ENCODE data around the gene EYA2.
"Not testable (repeated sequence)": the region's sequence is repeated elsewhere in the genome, so short reads cannot be mapped to it uniquely, and the experiment has no call there.

Gene EYA2

DNA sequence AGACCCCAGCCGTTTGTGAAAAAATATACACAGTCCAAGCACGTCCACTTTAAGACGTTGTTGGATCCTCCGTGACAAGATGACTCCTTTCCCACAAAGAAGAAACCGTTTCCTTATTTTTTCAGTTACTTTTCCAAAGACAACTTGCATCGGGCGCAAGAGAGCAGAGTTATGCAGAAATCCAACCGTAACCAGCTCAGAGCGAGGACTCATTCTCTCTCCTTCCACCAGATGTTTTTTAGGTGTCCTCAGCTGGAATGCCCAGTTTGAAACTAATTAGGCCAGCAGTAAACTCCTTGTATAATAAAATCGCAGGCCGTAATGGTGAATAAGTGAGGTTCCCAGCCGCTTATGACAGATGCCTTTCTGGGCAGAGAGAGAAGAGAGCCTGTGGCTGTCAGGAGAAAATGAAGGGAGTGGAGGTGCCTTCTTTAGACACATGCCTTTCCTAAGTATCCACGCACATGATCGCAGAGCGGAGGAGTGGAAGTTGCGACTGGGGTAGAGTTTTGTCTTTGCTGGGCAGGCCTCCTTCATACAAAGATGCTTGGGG is 2.8 kb downstream of the EYA2 start:
- no peak for DNase-seq (ENCODE audit: low read depth)

DNA sequence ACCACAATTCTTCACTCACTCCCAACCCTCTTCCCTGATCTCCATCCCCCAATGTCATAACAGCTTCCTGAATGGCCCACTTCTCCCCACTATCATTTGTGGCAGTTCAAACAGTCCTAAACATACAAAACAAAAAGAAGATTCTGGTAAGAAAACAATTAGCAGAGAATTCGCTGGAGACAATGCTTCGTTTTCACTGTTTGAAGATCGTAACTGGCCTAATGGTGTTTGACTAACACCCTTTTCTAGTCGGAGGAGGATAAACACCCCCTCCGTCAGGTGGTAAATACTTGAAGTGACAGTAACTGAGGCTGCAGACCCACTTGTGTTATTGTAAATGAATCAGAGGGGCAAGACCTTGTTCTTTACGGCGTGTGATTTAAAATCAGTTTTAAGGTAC is 3.8 kb downstream of the EYA2 start:
- DNase-seq (ENCODE audit: low read depth), result no peak

DNA sequence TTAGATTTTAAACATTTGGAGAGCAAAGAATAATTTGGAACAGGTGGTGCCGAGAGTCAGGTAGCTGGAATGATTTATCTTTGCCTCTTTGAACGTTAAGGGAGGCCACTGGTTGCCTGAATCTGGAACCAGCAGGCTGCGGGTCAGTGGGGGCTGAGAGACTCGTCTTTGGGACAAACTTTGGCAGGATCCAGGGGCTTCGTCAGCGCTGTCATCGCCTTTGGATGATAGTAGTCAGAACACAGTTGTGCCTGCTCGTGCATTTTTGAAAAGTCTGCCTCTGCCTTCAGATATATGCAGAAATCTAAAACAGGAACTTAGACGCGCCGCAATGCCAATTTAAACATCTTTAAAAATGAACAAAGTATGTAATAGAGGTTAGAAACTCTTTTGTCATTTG is 5.0 kb downstream of the EYA2 start:
- DNase-seq (ENCODE audit: low read depth), result no peak

DNA sequence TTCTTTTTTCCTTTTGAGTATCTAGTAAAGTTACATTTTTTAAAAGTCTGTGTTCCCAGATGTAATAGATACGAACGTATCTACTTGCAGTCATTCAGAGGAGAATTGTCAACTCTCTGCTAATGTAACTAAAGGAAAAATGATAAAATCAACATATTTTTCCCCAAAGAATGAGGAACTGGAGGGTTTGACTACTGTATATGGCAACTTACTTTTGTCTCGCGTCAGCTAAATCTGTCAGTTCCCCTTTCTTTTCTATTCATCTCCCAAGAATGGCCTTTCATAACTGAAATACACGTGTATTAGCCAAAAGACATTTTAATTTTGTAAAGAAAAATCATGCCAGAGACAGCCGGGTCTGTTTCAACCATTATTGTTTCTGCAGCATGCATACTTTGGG is 5.4 kb downstream of the EYA2 start:
- no peak for DNase-seq (ENCODE audit: low read depth)

- DNase-seq (ENCODE audit: low read depth), result no peak
Observed at GRCh38 chr20:46900826-46901225, 6.2 kb downstream of the EYA2 start.

GRCh38 chr20:46901638-46902037 is 7.0 kb downstream of the EYA2 start:
- DNase-seq (ENCODE audit: low read depth), result no peak

DNA sequence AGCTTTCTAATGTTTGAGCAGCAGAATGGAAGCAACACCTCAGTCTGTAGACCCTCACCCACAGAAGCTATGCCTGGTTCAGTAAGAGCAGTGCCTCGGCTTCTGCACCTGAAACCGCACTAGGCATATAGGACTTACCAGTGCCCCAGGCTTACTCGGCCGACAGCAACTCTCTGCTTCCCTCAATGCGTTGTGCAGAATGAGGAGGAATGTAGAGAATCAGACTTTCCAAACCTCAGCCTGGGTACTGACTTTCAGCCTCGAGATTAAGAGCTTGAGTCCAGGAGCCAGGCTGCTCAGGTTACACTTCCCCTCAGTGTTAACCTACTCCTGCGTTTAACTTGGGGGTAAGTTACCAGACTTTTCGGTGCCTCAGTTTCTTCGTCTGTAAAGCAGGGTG is 8.6 kb downstream of the EYA2 start:
- DNase-seq (ENCODE audit: low read depth), result no peak

GRCh38 chr20:46903937-46904336 is 9.3 kb downstream of the EYA2 start:
- DNase-seq (ENCODE audit: low read depth), result no peak

DNA sequence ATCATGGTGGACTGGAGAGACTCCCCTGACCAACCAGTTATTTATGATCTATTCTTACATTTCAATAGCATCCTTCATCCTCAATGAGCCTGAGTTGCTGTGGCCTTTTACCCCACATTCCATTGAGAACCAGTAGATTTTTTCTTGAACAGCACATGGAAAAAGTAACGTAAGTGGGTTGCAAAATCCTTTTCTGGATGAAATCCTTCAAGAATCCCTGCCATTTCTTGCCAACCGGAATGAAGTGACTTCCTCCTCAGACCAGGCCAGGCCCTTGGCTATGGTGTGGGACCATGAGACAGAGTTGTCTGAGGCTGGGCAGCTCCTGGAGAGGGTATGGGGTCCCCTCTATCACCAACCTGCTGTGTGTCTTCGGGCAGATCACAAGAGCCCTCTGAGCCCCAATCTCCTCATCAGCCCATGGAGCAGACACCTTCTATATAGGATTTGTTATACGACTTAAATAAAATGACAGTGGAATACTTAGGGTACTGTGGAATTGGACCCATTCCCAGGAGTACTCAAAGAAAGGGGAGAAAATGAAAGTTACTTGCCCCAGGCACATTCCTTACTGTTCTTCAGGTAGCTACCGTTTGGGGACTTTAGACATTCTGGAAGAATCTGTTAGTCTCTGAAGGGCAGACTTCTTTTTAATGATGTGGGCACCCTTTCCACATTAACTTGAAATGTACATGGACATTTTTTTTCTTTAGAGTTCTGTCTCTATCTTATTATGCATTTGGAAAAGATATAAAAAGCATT is 10.9 kb downstream of the EYA2 start:
- DNase-seq (ENCODE audit: low read depth), result no peak

- no peak for DNase-seq (ENCODE audit: low read depth)
Observed at GRCh38 chr20:46913329-46914044, 18.8 kb downstream of the EYA2 start.

GRCh38 chr20:46914789-46915379 is 20.2 kb downstream of the EYA2 start:
- no peak for DNase-seq (ENCODE audit: low read depth)

DNA sequence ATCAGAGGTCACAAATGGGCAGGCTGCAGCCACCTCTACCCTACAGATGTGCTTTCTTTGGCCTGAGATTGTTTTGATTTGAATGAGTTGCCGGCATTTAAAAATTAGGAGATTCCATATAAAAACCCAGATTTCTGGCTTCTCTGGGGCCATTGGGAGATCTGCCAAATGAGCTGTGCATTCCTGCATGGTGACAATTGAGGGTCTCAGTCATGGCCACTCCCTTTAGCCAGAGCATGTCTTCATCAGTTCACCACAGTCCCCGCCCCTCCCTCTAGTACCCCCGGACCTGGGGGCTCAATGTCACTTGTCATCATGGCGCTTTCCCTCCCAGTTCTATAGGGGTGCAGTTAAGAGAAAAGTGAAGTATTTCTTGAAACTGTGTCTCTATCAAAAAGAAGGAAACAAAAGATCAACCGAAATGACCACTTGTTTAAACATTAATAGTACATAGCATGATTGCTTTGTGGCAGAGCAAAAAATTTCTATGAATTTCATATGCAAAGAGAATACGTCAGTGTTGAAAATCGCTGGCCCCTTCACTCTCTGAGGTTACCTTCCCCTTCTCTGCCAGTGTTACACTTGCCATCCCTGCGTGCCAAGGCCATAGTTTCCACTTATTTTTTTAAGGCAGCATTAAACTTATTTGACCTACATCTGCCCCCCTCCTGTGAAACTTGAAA is 21.1 kb downstream of the EYA2 start:
- no peak for DNase-seq (ENCODE audit: low read depth)

DNA sequence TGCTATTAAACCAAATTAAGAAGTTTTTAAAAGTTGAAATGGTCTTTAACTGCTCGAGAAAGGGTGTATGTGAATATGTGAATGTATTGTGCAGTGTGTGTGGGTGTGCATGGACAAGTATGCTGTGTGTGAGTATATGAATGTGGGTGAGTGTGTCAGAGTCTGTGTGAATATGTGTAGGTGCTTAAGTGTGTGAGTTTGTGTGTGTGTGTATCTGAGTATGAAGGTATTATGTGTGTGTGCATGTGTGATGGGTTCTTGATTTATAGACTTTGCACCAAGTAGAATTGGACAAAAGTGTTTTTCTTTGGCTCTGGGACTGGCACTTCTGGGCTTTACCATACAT is 21.6 kb downstream of the EYA2 start:
- no peak for DNase-seq (ENCODE audit: low read depth)

DNA sequence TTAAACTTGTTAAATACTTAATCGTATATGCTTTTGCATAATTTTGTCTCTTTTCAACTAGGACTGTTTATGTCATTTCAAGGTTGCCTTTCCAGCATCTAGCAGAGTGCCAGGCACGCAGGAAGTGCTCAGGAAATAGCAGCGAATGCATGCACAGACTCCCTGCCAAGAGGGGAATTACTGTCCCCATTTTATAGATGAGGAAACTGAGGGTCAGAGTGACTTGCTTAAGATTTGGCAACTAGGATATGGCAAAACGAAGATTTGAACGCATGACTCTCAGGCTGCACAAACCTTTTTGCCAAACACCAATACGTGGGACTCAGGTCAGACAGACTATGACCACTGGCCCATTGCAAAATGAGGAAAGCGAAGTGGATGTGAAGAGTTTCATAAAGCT is 22.5 kb downstream of the EYA2 start:
- DNase-seq (ENCODE audit: low read depth), result no peak

DNA sequence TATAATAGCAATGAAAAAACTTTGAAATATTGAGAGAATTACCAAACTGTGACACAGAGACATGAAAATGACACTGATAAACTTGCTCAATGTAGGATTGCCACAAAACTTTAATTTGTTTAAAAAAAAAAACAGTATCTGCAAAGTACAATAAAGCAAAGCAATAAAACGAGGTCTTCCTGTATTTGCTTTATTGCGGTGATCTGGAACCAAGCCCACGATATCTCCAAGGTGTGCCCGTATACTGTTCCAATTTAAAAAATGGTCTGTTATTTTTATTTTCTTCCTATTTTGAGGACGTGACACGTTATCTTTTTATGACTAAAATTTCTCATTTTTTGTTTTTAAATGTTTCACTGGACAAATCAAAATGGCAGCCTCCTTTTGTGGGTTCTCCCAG is 25.5 kb downstream of the EYA2 start:
- no peak for DNase-seq (ENCODE audit: low read depth)

DNA sequence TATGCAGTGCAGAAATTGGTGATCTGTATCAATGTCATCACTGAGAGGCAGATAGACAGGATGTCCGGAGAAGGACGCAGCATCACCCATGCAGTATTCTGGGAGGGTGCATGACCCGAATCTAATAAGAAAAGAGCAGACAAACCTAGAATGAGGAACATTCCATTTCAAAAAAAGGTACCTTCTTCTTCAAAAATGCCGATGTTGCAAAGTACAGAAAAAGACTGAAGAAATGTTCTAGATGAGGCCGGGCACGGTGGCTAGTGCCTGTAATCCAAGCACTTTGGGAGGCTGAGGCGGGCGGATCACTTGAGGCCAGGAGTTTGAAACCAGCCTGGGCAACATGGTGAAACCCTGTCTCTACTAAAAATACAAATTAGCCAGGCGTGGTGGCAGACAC is 28.2 kb downstream of the EYA2 start:
- DNase-seq (ENCODE audit: low read depth), result not testable (repeated sequence)

GRCh38 chr20:46923550-46923949 is 28.9 kb downstream of the EYA2 start:
- no peak for DNase-seq (ENCODE audit: low read depth)

DNA sequence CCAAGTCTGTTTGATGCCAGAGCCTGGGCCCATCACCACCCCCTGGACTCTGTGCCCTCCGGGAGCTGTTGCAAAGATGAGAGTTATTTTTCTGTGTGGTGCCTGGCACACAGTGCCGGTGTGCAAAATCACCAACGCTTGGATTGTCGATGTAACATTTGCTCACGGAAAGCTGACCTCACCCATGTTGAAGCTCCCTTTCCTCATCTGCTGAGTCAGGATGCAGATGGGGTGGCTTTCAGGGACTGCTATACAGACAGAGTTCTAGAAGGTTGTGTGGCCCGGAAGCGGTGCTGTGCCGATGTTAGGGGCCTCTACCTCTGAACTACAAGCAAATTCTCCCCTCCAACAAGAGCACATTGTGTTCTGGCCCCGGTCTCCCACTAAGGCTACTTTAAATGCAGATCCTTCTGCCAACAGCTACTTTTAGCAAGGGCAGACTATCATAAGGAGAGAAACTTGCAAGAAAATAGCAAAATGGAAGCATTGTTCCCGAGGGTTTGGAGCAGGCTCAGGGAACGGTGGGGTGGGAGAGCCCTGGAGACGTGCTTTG is 34.0 kb downstream of the EYA2 start:
- no peak for DNase-seq (ENCODE audit: low read depth)

DNA sequence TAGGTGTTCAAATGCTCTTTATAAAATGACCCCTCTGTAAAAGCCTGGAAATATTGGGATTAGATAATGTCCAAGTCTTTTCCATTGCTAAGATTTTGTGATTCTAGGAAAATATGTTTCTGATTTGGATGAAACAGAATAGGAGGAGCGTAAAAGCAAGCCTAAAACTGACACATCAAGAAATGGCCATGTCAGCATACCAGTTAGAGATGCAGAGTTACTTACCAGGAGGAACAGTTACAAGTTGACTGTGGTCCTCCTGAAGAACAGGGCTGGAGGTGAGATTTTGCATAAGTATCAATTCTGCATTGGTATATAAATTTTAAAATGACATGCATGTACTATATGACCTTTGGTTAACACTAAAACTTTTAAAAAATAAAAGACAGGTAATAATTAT is 35.3 kb downstream of the EYA2 start:
- DNase-seq (ENCODE audit: low read depth), result no peak

GRCh38 chr20:46930640-46931339 is 36.1 kb downstream of the EYA2 start:
- DNase-seq (ENCODE audit: low read depth), result no peak

GRCh38 chr20:46931699-46932098 is 37.1 kb downstream of the EYA2 start:
- no peak for DNase-seq (ENCODE audit: low read depth)

DNA sequence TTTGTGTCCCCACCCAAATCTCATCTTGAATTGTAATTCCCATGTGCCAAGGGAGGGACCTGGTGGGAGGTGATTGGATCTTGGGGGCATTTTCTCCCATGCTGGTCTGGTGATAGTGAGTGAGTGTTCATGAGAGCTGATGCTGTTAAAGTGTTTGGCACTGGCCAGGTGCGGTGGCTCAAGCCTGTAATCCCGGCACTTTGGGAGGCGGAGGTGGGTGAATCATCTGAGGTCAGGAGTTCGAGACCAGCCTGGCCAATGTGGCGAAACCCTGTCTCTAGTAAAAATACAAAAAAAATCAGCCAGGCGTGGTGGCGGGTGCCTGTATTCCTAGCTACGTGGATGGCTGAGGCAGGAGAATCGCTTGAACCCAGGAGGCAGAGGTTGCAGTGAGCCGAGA is 37.8 kb downstream of the EYA2 start:
- DNase-seq (ENCODE audit: low read depth), result not testable (repeated sequence)

Measured in activated T-cell treated with anti-CD3 and anti-CD28 coated beads for 24 hours (primary cell).